Common myeloid progenitor, CD34-positive (primary cell): ENCODE results near the gene WLS.
"Not testable (repeated sequence)": the region's sequence is repeated elsewhere in the genome, so short reads cannot be mapped to it uniquely, and the experiment has no call there.

Experiments
- CTCF ChIA-PET: fragments of 350-600 bp; sonication (Branson Sonifier 250); formaldehyde crosslinking; loops from one replicate; lab custom pipeline; 2021; ENCODE audit warnings: antibody characterized with exemption; lab: Charles Lee
- POLR2A ChIA-PET: fragments of 350-600 bp; sonication (Branson Sonifier 250); formaldehyde crosslinking; loops from one replicate; lab custom pipeline; 2021; ENCODE audit warnings: antibody characterized with exemption; lab: Charles Lee
- DNase-seq, 3 donors: peaks; one replicate each; pipeline versions ENCODE4 v3.0.0 to v3.0.0-alpha.2; 2013
- H3K27ac ChIP-seq, 2 experiments: 1 replicate in 1 of 2; 2 replicates in 1 of 2; pipeline ENCODE4 v1.7.0; 2013; ENCODE audit warnings: inconsistent platforms in 2 of 2, low read length in 2 of 2, mild to moderate bottlenecking in 2 of 2, low read depth in 1 of 2, moderate library complexity in 1 of 2; ENCODE audit not compliant: severe bottlenecking in 2 of 2, insufficient read depth in 1 of 2, poor library complexity in 1 of 2
- H3K27me3 ChIP-seq, 5 experiments: replicated peaks in 2 of 5; 1 replicate in 3 of 5; 2 replicates in 2 of 5; pipeline versions ENCODE4 v1.6.1 to v1.7.0; 2013; ENCODE audit warnings: low read length in 4 of 5, mild to moderate bottlenecking in 2 of 5, moderate library complexity in 2 of 5, inconsistent platforms in 1 of 5; ENCODE audit not compliant: insufficient read depth in 5 of 5, control insufficient read depth in 4 of 5
- H3K36me3 ChIP-seq, 4 experiments: 1 replicate in 2 of 4; 2 replicates in 2 of 4; pipeline versions ENCODE4 v1.6.1 to v1.7.0; 2013; ENCODE audit warnings: low read length in 3 of 4, control low read depth in 1 of 4, mild to moderate bottlenecking in 1 of 4; ENCODE audit not compliant: control insufficient read depth in 4 of 4, insufficient read depth in 4 of 4
- H3K4me1 ChIP-seq, 4 experiments: 1 replicate in 3 of 4; 2 replicates in 1 of 4; pipeline versions ENCODE4 v1.6.1 to v1.7.1; 2013; ENCODE audit warnings: low read length in 3 of 4, mild to moderate bottlenecking in 3 of 4, control low read depth in 1 of 4, inconsistent platforms in 1 of 4, moderate library complexity in 1 of 4; ENCODE audit not compliant: control insufficient read depth in 4 of 4, insufficient read depth in 4 of 4; ENCODE audit errors: control extremely low read depth in 1 of 4
- H3K4me3 ChIP-seq, 7 experiments: 1 replicate in 4 of 7; 2 replicates in 3 of 7; pipeline versions ENCODE4 v1.5.1 to v1.7.0; 2013; ENCODE audit warnings: mild to moderate bottlenecking in 7 of 7, low read length in 6 of 7, moderate library complexity in 6 of 7, inconsistent platforms in 2 of 7, low read depth in 2 of 7, control low read depth in 1 of 7; ENCODE audit not compliant: insufficient read depth in 4 of 7, control insufficient read depth in 1 of 7; ENCODE audit errors: extremely low read depth in 1 of 7
- H3K9me3 ChIP-seq, 5 experiments: 1 replicate in 4 of 5; 2 replicates in 1 of 5; pipeline versions ENCODE4 v1.6.1 to v1.7.1; 2013; ENCODE audit warnings: low read length in 4 of 5, mild to moderate bottlenecking in 2 of 5, inconsistent platforms in 1 of 5, low read depth in 1 of 5, moderate library complexity in 1 of 5; ENCODE audit not compliant: control insufficient read depth in 4 of 5, insufficient read depth in 2 of 5; ENCODE audit errors: control extremely low read depth in 1 of 5
- WGBS: methylation state at CpG from one replicate; pipeline ENCODE4 v1.1.5; 2013; ENCODE audit not compliant: insufficient coverage; 5-methylcytosine and 5-hydroxymethylcytosine counted together

WLS gene

GRCh38 chr1:68167211-68167610 lies 65.1 kb downstream of the WLS start:
- DNase-seq, result no peak
- no peaks in the 10 kb centered on the region for H3K27me3 ChIP-seq
- no CpG with 5 or more reads among the region's 3 CpGs for WGBS
- no peaks in the 10 kb centered on the region for H3K36me3 ChIP-seq
- ChIA-PET POLR2A (no interaction called here), CTCF (interaction anchor here (0.6 kb wide), 1 partner anchor 132 kb away, joined by 3 read pairs; no protein-coding TSS in a partner anchor)
- no peaks in the 10 kb centered on the region for H3K9me3 ChIP-seq
- H3K4me3 ChIP-seq, result no peak overlapping the region
- no peaks in the 10 kb centered on the region for H3K4me1 ChIP-seq
- H3K27ac ChIP-seq, result no peak overlapping the region

GRCh38 chr1:68166348-68166747 lies 66.0 kb downstream of the WLS start:
- H3K27me3 ChIP-seq, result no peaks in the 10 kb centered on the region
- WGBS, result 100% methylated on average over 2 of the region's 2 CpGs
- H3K4me1 ChIP-seq, result no peaks in the 10 kb centered on the region
- no peak for DNase-seq
- H3K9me3 ChIP-seq, result no peaks in the 10 kb centered on the region
- no peaks in the 10 kb centered on the region for H3K36me3 ChIP-seq
- no peak overlapping the region for H3K4me3 ChIP-seq
- ChIA-PET CTCF (no interaction called here), POLR2A (no interaction called here)
- no peak overlapping the region for H3K27ac ChIP-seq

- CTCF ChIA-PET, result interaction anchor here (0.6 kb wide), 1 partner anchor 16 kb away, joined by 3 read pairs; no protein-coding TSS in a partner anchor
- Histone ChIP-seq H3K27ac (no peak overlapping the region), H3K36me3 (no peaks in the 10 kb centered on the region), H3K27me3 (no peaks in the 10 kb centered on the region), H3K4me1 (no peaks in the 10 kb centered on the region), H3K4me3 (no peak overlapping the region), H3K9me3 (no peaks in the 10 kb centered on the region)
- no peak for DNase-seq
- POLR2A ChIA-PET, result no interaction called here
- 98% methylated on average over 4 of the region's 5 CpGs for WGBS
Observed at GRCh38 chr1:68165665-68166064, 66.7 kb downstream of the WLS start.

- ChIA-PET CTCF (no interaction called here), POLR2A (no interaction called here)
- no CpG with 5 or more reads among the region's 1 CpG for WGBS
- no peak for DNase-seq
- Histone ChIP-seq H3K4me1 (no peaks in the 10 kb centered on the region), H3K9me3 (no peaks in the 10 kb centered on the region), H3K4me3 (no peak overlapping the region), H3K27me3 (no peaks in the 10 kb centered on the region), H3K27ac (no peak overlapping the region), H3K36me3 (no peaks in the 10 kb centered on the region)
Observed at GRCh38 chr1:68164918-68165317, 67.4 kb downstream of the WLS start.

GRCh38 chr1:68163220-68163619 lies 69.1 kb downstream of the WLS start:
- Histone ChIP-seq H3K27ac (no peak overlapping the region), H3K36me3 (no peaks in the 10 kb centered on the region), H3K4me1 (no peaks in the 10 kb centered on the region), H3K27me3 (no peaks in the 10 kb centered on the region), H3K4me3 (no peak overlapping the region), H3K9me3 (no peaks in the 10 kb centered on the region)
- ChIA-PET CTCF (no interaction called here), POLR2A (no interaction called here)
- WGBS, result 98% methylated on average over 12 of the region's 26 CpGs
- DNase-seq, result no peak

- ChIA-PET CTCF (no interaction called here), POLR2A (no interaction called here)
- 89% methylated on average over 10 of the region's 16 CpGs for WGBS
- H3K9me3 ChIP-seq, result no peaks in the 10 kb centered on the region
- H3K27ac ChIP-seq, result no peak overlapping the region
- H3K27me3 ChIP-seq, result no peaks in the 10 kb centered on the region
- H3K36me3 ChIP-seq, result no peaks in the 10 kb centered on the region
- no peak overlapping the region for H3K4me3 ChIP-seq
- no peak for DNase-seq
- no peaks in the 10 kb centered on the region for H3K4me1 ChIP-seq
Observed at GRCh38 chr1:68162761-68163160, 69.6 kb downstream of the WLS start.

- H3K27me3 ChIP-seq, H3K4me1 ChIP-seq, H3K9me3 ChIP-seq, H3K36me3 ChIP-seq, DNase-seq, H3K27ac ChIP-seq, CTCF ChIA-PET, H3K4me3 ChIP-seq, POLR2A ChIA-PET: not testable (repeated sequence)
- 98% methylated on average over 12 of the region's 12 CpGs for WGBS
Observed at GRCh38 chr1:68161672-68162071, 70.7 kb downstream of the WLS start.
